ENCODE measurements around the gene EIF3B. TPM values are rescaled to one million over a fixed set of nuclear protein-coding genes. Genes with fewer than 3 reads are reported as not detected.

The EIF3B gene
- total and polyA plus RNA-seq, 9 of the 15 experiments (the other 6 are each of a cell fraction or from before 2014, with no cell fraction given) = 25.9 to 494 (median 357) TPM

DNA sequence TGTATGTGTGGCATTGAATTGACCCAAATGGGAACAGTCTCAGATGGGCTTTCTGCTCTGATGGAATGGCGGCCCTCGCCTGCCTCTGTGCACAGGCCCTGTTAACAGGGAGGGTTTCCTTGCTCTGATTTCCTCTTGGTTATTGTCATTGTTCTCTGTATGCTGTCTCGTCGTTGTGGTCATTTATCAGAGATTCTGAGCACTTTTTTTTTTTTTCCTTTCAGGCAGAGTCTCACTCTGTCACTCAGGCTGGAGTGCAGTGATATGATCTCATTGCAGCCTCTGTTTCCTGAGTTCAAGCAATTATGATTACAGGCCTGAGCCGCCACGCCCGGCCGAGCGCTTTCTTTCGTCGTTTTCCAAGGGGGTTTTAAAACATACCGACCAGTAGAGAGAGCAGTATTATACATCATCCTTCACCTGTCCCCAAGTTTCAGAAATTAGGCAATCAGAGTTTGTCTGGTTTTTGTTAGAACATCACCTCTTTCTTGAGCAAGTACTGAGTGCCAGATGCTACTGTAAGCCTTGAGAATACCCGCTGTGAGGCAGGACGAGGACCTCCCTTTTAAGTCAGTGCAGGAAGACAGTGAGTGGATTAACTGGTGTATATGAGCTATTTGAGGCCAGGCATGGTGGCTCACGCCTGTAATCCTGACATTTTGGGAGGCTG lies 55.3 kb downstream of the EIF3B start:
- Histone ChIP-seq H3K4me2 (ENCODE audit: insufficient read depth, low read length) (peak overlapping the region; percentile 65), H3K79me2 (ENCODE audit: control insufficient read depth, insufficient read depth, low read length) (peaks cover 36% of the 10 kb centered on the region), H2AFZ (ENCODE audit: low read depth, low read length) (peak overlapping the region; percentile 40), H3K9ac (ENCODE audit: insufficient read depth in 1 of 2, low read depth in 2 of 2, low read length in 2 of 2) (peak overlapping the region in 1 of 2 experiments; percentile 14; a peak in 1 of 4 replicates), H3K36me3 (ENCODE audit: control insufficient read depth, insufficient read depth, low read length) (no peaks in the 10 kb centered on the region; the same call in 2 of the 3 replicates), H3K9me3 (replicated peaks; ENCODE audit: control insufficient read depth, insufficient read depth, low read depth, low read length) (no peaks in the 10 kb centered on the region), H3K4me1 (replicated peaks in 1 of 2; ENCODE audit: control insufficient read depth in 2 of 2, insufficient read depth in 2 of 2, low read length in 2 of 2) (peaks cover 36 to 53% of the 10 kb centered on the region in 2 experiments), H3K9me1 (ENCODE audit: control insufficient read depth, insufficient read depth, low read length) (no peaks in the 10 kb centered on the region), H3K4me3 (no peak overlapping the region), H3K27ac (ENCODE audit: extremely low read depth, low read depth, low read length) (peak overlapping the region; percentile 44; the same call in 2 of the 3 replicates), H3K27me3 (ENCODE audit: control insufficient read depth in 2 of 2, insufficient read depth in 2 of 2, low read length in 2 of 2) (no peaks in the 10 kb centered on the region), H4K20me1 (replicated peaks; ENCODE audit: control insufficient read depth, insufficient read depth, low read length) (no peaks in the 10 kb centered on the region; the same call in 1 of the 2 replicates)
- DNase-seq (ENCODE audit: extremely low read depth in 1 of 4, low spot score in 3 of 4) = peak in 1 of 4 experiments; percentile 65
- POLR2A ChIA-PET = interaction anchor here (0.7 kb wide), 1 partner anchor 170 kb away, joined by 3 read pairs; no protein-coding TSS in a partner anchor
- peak; percentile 60 for ATAC-seq
- peak; percentile 68 for FAIRE-seq
- intact Hi-C loops (cut with micrococcal nuclease) (no loop called here), in situ Hi-C loops (cut with MboI) (no loop called here)
- 6% methylated on average over 15 of the region's 15 CpGs for WGBS (ENCODE audit: insufficient coverage, low coverage, missing lambda C conversion rate)
- no TSS peak for BruUV-seq (replicated peaks)
- CTCF ChIA-PET (ENCODE audit: low intra/inter-chr PET ratio) = interaction anchor here (0.6 kb wide), 1 partner anchor 40 kb away, joined by 4 read pairs; no protein-coding TSS in a partner anchor
- TF ChIP-seq ZEB2 (IDR thresholded peaks at IDR 0.05) (no peak), SMARCA4 (IDR thresholded peaks at IDR 0.05) (peak; percentile 64), ZNF445 (CRISPR knock-in tag; IDR thresholded peaks at IDR 0.05; ENCODE audit: low read depth) (no peak), ZNF699 (CRISPR knock-in tag; IDR thresholded peaks at IDR 0.05; ENCODE audit: insufficient replicate concordance) (no peak), ZKSCAN8 (CRISPR knock-in tag; IDR thresholded peaks at IDR 0.05) (no peak), SMARCE1 (IDR thresholded peaks at IDR 0.05) (peak; percentile 54), DPF2 (IDR thresholded peaks at IDR 0.05) (peak; percentile 70), ATF3 (IDR thresholded peaks at IDR 0.05) (peak; percentile 34; the same call in 1 of the 2 replicates), ATF3 (CRISPR knock-in tag; conservative IDR thresholded peaks at IDR 0.05) (no peak), ETV5 (CRISPR knock-in tag; IDR thresholded peaks at IDR 0.05; ENCODE audit: low read depth) (no peak), PBX2 (CRISPR knock-in tag; IDR thresholded peaks at IDR 0.05; ENCODE audit: low read depth) (peak; percentile 53), PBX2 (tag; conservative IDR thresholded peaks at IDR 0.05; ENCODE audit: low read depth) (peak; percentile 87), ARID1B (IDR thresholded peaks at IDR 0.05) (peak; percentile 51), TEAD4 (IDR thresholded peaks at IDR 0.05; ENCODE audit: low read length) (0 out of 2 replicates have a peak, but pooled peaks have one; percentile 17), TEAD4 (CRISPR knock-in tag; IDR thresholded peaks at IDR 0.05; ENCODE audit: borderline replicate concordance) (no peak), RBBP5 (IDR thresholded peaks at IDR 0.05; ENCODE audit: borderline replicate concordance, insufficient read depth, low read length, poor library complexity, severe bottlenecking) (no peak), JUND (IDR thresholded peaks at IDR 0.05; ENCODE audit: borderline replicate concordance, low read depth, low read length) (peak; percentile 46; the same call in 1 of the 2 replicates), JUND (tag; IDR thresholded peaks at IDR 0.05; ENCODE audit: borderline replicate concordance, low read depth, low read length) (no peak)
- TF ChIP-seq, protein P1, sequence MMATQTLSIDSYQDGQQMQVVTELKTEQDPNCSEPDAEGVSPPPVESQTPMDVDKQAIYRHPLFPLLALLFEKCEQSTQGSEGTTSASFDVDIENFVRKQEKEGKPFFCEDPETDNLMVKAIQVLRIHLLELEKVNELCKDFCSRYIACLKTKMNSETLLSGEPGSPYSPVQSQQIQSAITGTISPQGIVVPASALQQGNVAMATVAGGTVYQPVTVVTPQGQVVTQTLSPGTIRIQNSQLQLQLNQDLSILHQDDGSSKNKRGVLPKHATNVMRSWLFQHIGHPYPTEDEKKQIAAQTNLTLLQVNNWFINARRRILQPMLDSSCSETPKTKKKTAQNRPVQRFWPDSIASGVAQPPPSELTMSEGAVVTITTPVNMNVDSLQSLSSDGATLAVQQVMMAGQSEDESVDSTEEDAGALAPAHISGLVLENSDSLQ (IDR thresholded peaks at IDR 0.05) = peak; percentile 97

Measured in K562 (cell line).